Prostate gland (tissue), 2 donors: Measurements from ENCODE around the gene DECR2. TPM values are rescaled to one million over a fixed set of nuclear protein-coding genes. Genes with fewer than 3 reads are reported as not detected.

Experiments
- DNase-seq: peaks from one replicate; pipeline ENCODE4 v3.0.0-alpha.2; 2019; ENCODE audit warnings: low spot score
- H3K27ac ChIP-seq, 2 donors: fragments of 200-600 bp; sonication (generic); 2 replicates each; pipeline ENCODE4 v1.5.1; 2017 to 2019
- H3K27me3 ChIP-seq: fragments of 200-600 bp; sonication (generic); replicated peaks from 2 replicates; pipeline ENCODE4 v1.5.1; 2019; ENCODE audit not compliant: insufficient read depth
- H3K36me3 ChIP-seq, 2 donors: fragments of 200-600 bp; sonication (generic); 1 replicate in 1 of 2; 2 replicates in 1 of 2; pipeline versions ENCODE4 v1.5.1 to v1.8.1; 2017 to 2019
- H3K4me1 ChIP-seq: fragments of 200-600 bp; sonication (generic); replicated peaks from 2 replicates; pipeline ENCODE4 v1.5.1; 2019
- H3K4me3 ChIP-seq, 2 donors: fragments of 200-600 bp; sonication (generic); 2 replicates each; pipeline ENCODE4 v1.5.1; 2017 to 2019
- H3K9me3 ChIP-seq: fragments of 200-600 bp; sonication (generic); 2 replicates; pipeline ENCODE4 v1.5.1; 2017
- POLR2A ChIP-seq: fragments of 450-650 bp; IDR thresholded peaks from one replicate; pipeline ENCODE4 v1.6.1; 2016; ENCODE audit warnings: antibody characterized with exemption, mild to moderate bottlenecking
- POLR2AphosphoS5 ChIP-seq: sonication (generic); formaldehyde crosslinking; IDR thresholded peaks from one replicate; pipeline ENCODE4 v1.6.1; 2017; ENCODE audit warnings: antibody characterized with exemption
- WGBS: methylation state at CpG from one replicate; pipeline ENCODE4 v1.1.5; 2018; 5-methylcytosine and 5-hydroxymethylcytosine counted together
- intact Hi-C: fragments of 100-400 bp; cut with DNase I; formaldehyde crosslinking; loops from one replicate; pipeline ENCODE4 v1.14.2; 2022
- total RNA-seq, 2 donors: library from RNA; depleted of rRNA; stranded (reverse); fragments of >200 nt; gene quantifications; one replicate each; pipeline ENCODE4 v1.1.0, GENCODE V29; 2016
- TF ChIP-seq, protein P1 (sequence below), 4 experiments: fragments of 200-600 bp in 2 of 4; fragments of 450-650 bp in 2 of 4; sonication (generic) in 2 of 4; IDR thresholded peaks; 1 replicate in 3 of 4; 2 replicates in 1 of 4; pipeline ENCODE4 v1.5.1; 2016 to 2019; ENCODE audit warnings: antibody characterized with exemption in 4 of 4, mild to moderate bottlenecking in 2 of 4, moderate library complexity in 2 of 4

The DECR2 gene
- total RNA-seq, 2 donors from 2014 or later, result 23.7 to 38.5 TPM

DNA sequence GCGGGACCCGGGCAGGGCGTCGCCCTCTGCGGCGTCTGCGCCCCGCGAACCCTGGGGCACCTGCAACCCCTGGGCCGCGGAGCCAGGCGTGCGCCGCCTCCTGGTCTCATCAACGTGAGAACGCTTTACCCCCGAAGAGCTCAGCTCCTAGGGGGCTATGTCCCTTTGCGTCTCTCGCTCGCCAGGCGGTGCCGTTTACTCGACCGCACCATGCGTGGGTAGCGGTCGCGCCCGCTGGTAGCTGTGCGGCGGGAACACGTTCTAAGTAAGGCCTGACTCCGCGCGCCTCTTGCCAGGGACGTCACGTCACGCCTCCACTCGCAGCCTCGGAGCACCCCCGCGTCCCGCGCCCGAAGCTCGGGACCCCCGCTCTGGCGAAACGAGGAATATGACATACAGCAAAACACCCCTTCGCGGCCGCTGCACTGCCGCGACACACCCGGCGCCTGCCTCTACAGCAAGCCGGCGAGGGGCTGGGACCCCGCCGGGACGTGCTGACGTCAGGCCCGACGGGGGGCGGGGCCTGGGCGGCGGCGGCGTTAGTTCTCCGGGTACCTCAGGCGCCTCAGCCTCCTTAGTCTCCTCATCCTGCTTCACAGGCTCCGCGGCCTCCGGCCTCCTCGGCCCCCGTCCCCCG is 23.5 kb downstream of the DECR2 start, which contains the start of gene RAB11FIP3:
Gene RAB11FIP3 (plus strand): TSS at position 568 of the 637 bp plus-strand sequence. CDS start 358 bp downstream, outside the sequence.
- intact Hi-C loops, result loop anchor here (2.0 kb wide), 1 partner anchor 102 kb away; the partner anchor contains the start of gene CAPN15
- H3K4me1 ChIP-seq, result peaks cover 7% of the 10 kb centered on the region
- peak; percentile 78 for DNase-seq

DNA sequence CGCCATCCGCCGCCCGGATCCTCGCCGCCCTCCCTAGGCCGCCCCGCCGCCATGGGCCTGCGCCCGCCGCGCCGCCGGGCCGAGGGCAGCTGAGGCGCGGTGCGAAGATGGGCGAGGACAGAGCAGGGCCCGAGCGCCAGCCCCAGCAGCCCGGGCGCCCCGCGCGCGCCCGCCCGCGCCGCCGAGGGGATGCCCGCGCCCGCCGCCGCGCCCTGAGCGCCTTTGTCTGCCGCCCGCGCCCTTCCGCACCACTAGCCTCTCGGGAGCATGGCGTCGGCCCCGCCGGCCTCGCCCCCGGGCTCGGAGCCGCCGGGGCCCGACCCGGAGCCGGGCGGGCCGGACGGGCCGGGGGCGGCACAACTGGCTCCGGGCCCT is 24.0 kb downstream of the DECR2 start:
- H3K4me1 ChIP-seq, result peaks cover 7% of the 10 kb centered on the region
- TF ChIP-seq POLR2A (no peak), POLR2AphosphoS5 (no peak)
- TF ChIP-seq, protein P1, sequence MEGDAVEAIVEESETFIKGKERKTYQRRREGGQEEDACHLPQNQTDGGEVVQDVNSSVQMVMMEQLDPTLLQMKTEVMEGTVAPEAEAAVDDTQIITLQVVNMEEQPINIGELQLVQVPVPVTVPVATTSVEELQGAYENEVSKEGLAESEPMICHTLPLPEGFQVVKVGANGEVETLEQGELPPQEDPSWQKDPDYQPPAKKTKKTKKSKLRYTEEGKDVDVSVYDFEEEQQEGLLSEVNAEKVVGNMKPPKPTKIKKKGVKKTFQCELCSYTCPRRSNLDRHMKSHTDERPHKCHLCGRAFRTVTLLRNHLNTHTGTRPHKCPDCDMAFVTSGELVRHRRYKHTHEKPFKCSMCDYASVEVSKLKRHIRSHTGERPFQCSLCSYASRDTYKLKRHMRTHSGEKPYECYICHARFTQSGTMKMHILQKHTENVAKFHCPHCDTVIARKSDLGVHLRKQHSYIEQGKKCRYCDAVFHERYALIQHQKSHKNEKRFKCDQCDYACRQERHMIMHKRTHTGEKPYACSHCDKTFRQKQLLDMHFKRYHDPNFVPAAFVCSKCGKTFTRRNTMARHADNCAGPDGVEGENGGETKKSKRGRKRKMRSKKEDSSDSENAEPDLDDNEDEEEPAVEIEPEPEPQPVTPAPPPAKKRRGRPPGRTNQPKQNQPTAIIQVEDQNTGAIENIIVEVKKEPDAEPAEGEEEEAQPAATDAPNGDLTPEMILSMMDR (IDR thresholded peaks at IDR 0.05), result no peak
- intact Hi-C loops, result loop anchor here (2.0 kb wide), 1 partner anchor 101 kb away; the partner anchor contains the start of gene CAPN15
- no peaks in the 10 kb centered on the region for H3K27me3 ChIP-seq
- H3K36me3 ChIP-seq, result no peaks in the 10 kb centered on the region
- no peaks in the 10 kb centered on the region for H3K9me3 ChIP-seq
- H3K27ac ChIP-seq, result peak overlapping the region; percentile 90 to 96
- WGBS, result under 1% methylated on average over 59 of the region's 63 CpGs
- no peak for DNase-seq
- H3K4me3 ChIP-seq, result peak overlapping the region; percentile 54 to 62

More for the DNA sequence above, 23.5 kb downstream of the DECR2 start, which contains the start of gene RAB11FIP3:
- Histone ChIP-seq H3K27me3 (no peaks in the 10 kb centered on the region), H3K9me3 (no peaks in the 10 kb centered on the region), H3K27ac (peak within 1 kb of the TSS; percentile 90 to 96), H3K4me3 (peak within 1 kb of the TSS; percentile 54 to 62), H3K36me3 (no peaks in the 10 kb centered on the region)
- TF ChIP-seq, protein P1 (IDR thresholded peaks at IDR 0.05), result peak in 3 of 4 experiments; percentile 21 to 31 (median 31)
- TF ChIP-seq POLR2A, result peak; percentile 60
- TF ChIP-seq POLR2AphosphoS5, result peak; percentile 73
- WGBS, result under 1% methylated on average over 45 of the region's 77 CpGs

DNA sequence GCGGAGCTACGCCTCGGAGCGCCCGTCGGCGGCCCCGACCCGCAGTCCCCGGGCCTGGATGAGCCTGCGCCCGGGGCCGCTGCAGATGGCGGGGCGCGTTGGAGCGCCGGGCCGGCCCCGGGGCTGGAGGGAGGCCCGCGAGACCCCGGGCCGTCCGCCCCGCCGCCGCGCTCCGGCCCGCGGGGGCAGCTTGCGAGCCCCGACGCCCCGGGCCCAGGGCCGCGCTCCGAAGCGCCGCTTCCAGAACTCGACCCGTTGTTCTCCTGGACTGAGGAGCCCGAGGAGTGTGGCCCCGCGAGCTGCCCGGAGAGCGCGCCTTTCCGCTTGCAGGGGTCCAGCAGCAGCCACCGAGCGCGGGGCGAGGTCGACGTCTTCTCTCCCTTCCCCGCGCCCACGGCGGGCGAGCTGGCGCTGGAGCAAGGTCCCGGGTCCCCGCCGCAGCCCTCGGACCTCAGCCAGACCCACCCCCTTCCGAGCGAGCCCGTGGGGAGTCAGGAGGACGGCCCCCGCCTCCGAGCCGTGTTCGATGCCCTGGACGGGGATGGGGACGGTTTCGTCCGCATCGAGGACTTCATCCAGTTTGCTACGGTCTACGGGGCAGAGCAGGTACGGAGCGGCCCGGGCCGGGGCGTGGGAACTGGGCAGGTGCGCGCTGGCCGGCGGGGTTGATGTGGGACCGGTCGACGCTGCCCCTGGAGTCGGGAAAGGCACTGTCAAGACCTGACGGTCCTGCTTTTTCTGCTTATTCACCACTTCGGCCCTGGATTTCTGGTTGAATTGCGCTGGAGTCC is 24.6 kb downstream of the DECR2 start:
- intact Hi-C loops, result no loop called here
- Histone ChIP-seq H3K4me1 (peaks cover 7% of the 10 kb centered on the region), H3K9me3 (no peaks in the 10 kb centered on the region), H3K27ac (peak overlapping the region; percentile 90 to 96), H3K27me3 (no peaks in the 10 kb centered on the region), H3K4me3 (peak overlapping the region; percentile 54 to 62), H3K36me3 (no peaks in the 10 kb centered on the region)
- no peak for DNase-seq
- TF ChIP-seq POLR2A (no peak), POLR2AphosphoS5 (no peak)
- TF ChIP-seq, protein P1 (IDR thresholded peaks at IDR 0.05), result no peak
- WGBS, result under 1% methylated on average over 72 of the region's 97 CpGs

DNA sequence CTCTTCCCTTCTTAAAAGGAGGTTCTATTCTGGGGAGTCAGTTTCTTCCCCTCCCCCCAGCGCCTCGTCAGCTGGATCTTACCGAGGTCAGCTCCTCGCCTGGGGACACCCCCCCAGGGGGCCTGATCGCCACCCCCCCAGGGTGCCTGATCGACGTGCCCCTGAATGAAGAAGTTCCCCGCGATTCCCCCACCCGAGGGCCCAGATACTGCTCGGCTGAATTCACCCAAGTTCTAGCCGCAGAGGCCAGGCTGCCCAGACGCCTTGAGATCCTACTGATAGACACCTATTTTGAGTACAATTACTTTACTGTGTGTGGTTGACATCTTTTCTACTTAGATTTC is 25.2 kb downstream of the DECR2 start:
- WGBS, result 8% methylated on average over 10 of the region's 13 CpGs
- peaks cover 7% of the 10 kb centered on the region for H3K4me1 ChIP-seq
- no peaks in the 10 kb centered on the region for H3K36me3 ChIP-seq
- H3K9me3 ChIP-seq, result no peaks in the 10 kb centered on the region
- DNase-seq, result no peak
- no peak for TF ChIP-seq POLR2A
- TF ChIP-seq, protein P1 (IDR thresholded peaks at IDR 0.05), result no peak
- TF ChIP-seq POLR2AphosphoS5, result no peak
- peak overlapping the region; percentile 54 to 62 for H3K4me3 ChIP-seq
- H3K27me3 ChIP-seq, result no peaks in the 10 kb centered on the region
- intact Hi-C loops, result no loop called here
- peak overlapping the region in 1 of 2 donors; percentile 96 for H3K27ac ChIP-seq
